ENCODE results near the gene TUBGCP6.

The TUBGCP6 gene

DNA sequence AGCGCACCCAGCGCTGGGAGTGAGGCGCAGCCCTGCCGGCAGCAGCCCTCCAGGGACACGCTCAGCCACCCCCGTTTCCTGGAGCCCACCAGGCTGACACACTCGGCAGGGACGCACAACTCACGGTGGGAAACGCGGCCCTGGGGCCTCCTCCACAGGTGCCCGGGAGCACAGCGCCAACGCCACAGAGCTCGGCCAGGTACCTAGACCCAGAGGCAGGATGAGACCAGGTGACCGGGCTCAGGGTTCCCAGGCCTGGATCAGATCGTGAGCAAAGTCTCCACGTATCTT, 18.0 kb downstream of the TUBGCP6 start:
- TF ChIP-seq, protein P1, sequence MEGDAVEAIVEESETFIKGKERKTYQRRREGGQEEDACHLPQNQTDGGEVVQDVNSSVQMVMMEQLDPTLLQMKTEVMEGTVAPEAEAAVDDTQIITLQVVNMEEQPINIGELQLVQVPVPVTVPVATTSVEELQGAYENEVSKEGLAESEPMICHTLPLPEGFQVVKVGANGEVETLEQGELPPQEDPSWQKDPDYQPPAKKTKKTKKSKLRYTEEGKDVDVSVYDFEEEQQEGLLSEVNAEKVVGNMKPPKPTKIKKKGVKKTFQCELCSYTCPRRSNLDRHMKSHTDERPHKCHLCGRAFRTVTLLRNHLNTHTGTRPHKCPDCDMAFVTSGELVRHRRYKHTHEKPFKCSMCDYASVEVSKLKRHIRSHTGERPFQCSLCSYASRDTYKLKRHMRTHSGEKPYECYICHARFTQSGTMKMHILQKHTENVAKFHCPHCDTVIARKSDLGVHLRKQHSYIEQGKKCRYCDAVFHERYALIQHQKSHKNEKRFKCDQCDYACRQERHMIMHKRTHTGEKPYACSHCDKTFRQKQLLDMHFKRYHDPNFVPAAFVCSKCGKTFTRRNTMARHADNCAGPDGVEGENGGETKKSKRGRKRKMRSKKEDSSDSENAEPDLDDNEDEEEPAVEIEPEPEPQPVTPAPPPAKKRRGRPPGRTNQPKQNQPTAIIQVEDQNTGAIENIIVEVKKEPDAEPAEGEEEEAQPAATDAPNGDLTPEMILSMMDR (IDR thresholded peaks at IDR 0.05; ENCODE audit: low read depth, low read length, missing control alignments) = no peak
- DNase-seq (ENCODE audit: extremely low read depth, low read depth) = no peak
- H3K4me3 ChIP-seq (replicated peaks; ENCODE audit: low read depth, low read length) = no peak overlapping the region

DNA sequence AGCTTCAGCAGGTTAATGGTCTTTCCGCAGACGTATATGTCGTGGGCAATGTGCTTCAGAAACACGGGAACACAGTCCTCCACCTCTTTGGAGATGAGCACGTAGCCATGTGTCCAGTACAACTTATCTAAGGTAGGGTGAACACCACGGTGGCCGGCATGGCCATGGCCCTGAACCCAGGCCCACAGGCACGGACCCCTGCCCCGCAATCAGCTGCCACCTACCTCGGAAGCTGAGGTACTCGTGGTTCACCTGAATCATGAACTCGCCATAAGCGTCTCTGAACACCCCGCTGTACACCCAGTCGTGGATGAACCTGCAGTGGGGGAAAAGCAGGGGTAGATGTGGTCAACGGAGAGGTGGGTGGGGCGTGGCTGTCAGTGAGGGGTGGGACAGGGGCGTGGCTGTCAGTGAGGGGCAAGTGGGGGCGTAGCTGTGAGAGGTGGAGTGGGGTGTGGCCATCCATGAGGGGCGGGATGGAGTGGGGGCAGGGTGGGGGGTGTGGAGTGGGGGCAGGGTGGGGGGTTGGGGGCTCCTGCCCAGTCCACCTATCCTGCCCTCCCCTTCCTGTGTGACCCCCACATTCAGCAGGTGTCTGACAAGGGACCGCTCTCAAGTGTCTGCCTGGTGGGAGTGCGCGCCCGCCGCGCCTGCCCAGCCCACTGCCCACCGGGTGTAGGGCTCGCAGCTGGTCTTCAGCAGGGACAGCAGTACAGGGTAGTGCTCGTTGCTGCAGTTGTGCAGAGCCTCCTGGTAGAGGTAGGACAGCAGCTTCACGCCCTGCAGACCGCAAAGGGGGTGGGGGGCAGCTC, 18.6 kb downstream of the TUBGCP6 start:
- H3K4me3 ChIP-seq (replicated peaks; ENCODE audit: low read depth, low read length) = no peak overlapping the region
- TF ChIP-seq, protein P1 (IDR thresholded peaks at IDR 0.05; ENCODE audit: low read depth, low read length, missing control alignments) = no peak
- DNase-seq (ENCODE audit: extremely low read depth, low read depth) = no peak

DNA sequence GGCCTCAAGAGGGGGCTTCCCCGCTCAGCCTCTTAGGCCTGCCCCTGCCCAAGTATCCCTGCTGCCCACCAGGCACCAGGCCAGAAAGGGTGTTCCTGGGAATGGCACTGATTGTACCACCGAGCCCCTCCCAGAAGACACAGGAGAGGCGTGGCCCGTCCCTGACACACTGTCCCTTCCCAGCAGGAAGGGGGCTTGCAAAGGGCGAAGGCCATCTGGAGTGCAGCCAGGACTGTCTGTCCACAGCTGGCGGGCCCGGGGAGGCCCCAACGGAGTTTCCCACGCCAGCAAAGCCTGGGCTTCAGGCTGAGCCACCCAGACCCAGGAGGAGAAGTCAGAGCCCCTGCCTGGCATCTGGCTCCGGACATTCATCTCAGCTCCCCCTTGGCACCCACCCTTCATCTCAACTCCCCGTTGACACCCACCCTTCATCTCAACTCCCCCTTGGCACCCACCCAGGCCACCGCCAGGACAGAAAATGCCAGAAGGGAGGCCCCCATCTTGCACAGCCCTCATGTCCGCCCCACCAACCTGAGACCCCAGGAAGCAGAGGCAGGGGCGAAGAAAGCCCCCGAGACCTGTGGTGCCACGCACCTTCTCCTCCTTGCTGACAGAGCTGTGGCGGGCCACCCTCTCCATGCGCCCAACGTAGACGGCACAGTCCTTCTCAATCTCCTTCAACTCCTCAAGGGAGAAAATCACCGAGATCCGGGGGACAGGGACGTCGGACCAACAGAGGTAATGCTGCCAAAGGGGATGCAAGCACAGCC, 19.4 kb downstream of the TUBGCP6 start:
- DNase-seq (ENCODE audit: extremely low read depth, low read depth) = no peak
- H3K4me3 ChIP-seq (replicated peaks; ENCODE audit: low read depth, low read length) = no peak overlapping the region
- TF ChIP-seq, protein P1 (IDR thresholded peaks at IDR 0.05; ENCODE audit: low read depth, low read length, missing control alignments) = no peak

DNA sequence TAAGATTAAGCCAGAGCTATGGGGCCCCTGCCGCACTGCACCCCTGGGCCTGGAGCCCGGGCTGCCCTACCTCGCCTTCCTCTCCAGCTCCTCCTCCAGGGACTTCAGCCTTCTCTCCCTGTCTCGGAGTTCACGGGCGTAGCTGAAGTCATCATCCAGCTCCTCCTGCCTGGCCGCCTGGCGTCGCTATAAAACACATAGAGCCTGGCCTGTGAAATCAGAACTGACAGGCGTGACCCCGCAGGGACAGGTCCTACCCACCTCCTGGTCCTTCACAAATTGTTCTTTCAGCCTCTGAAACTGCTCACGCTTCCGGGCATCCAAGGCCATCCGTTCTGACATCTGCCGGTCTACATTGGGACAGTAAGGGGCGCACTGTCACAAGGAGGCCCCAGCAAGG, 20.8 kb downstream of the TUBGCP6 start:
- no peak for DNase-seq (ENCODE audit: extremely low read depth, low read depth)
- TF ChIP-seq, protein P1 (IDR thresholded peaks at IDR 0.05; ENCODE audit: low read depth, low read length, missing control alignments) = no peak
- no peak overlapping the region for H3K4me3 ChIP-seq (replicated peaks; ENCODE audit: low read depth, low read length)

DNA sequence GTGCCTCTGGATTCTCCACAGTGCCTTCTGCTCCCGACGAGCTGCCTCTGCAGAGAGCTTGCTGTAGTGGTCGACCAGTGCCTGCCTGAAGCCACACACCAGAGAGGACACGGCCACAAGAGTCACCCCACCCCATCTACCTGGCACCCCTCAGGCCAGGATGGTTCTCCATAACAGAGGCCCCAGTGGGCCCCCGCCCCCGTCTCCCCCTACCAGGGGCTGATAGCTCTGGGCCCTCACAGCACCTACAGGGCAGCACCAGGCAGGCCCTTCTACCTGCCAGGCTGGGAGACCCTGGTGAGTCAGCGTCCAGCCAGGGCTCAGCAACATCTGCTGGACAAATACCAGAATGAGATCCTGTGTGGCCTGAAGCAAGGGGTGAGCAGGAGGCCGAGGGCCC, 22.3 kb downstream of the TUBGCP6 start:
- TF ChIP-seq, protein P1 (IDR thresholded peaks at IDR 0.05; ENCODE audit: low read depth, low read length, missing control alignments) = no peak
- DNase-seq (ENCODE audit: extremely low read depth, low read depth) = no peak
- H3K4me3 ChIP-seq (replicated peaks; ENCODE audit: low read depth, low read length) = no peak overlapping the region

DNA sequence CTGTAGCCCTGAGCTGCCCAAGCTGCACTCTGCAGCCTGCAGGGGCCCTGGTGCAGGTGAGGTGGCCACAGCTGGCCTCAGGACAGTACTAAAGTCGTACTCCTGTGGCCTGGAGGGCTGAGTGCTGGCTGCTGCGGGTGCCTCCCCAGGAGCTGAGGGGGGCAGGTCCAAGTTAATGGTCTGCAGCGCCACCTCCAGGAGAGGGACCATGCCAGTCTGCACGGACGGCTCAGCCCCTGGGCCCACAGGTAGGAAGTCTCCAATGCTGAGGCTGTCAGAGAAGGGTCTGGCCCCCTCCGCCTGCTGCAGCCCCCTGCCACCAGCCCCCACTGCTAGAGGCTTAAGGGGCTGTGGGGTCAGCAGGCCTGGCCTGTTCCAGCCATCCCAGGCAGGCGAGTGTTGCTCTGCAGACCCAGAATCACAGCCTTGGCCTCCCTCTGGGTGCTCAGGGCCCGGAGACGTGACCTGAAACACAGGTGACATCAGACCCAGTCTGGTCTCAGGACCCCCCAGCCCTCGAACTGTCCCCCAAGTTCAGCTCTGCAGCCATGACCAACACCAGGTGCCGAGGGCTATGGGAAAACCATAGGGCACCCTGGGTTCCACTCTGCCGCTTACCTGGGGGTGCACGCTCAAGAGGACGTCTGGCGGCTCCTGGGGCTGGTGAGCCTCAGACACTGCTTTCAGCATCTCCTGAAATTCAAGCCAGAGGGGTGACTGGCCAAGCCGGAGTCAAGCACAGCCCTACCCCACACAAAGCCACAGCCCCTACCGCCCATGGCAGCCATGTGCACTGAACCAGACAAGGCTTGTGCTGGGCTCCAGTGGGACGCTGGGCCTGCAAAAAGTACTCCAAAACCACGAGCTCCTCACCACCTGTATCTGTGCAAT, 23.2 kb downstream of the TUBGCP6 start:
- H3K4me3 ChIP-seq (replicated peaks; ENCODE audit: low read depth, low read length) = no peak overlapping the region
- DNase-seq (ENCODE audit: extremely low read depth, low read depth) = no peak
- TF ChIP-seq, protein P1 (IDR thresholded peaks at IDR 0.05; ENCODE audit: low read depth, low read length, missing control alignments) = no peak

Measured in HFF-Myc (cell line).